Measurements from ENCODE around the gene BAZ1B. TPM values are rescaled to one million over a fixed set of nuclear protein-coding genes. Genes with fewer than 3 reads are reported as not detected.

Gene BAZ1B
- total RNA-seq, 1 donor from 2014 or later = 85.8 TPM

GRCh38 chr7:73565675-73566340 is 43.7 kb upstream of the BAZ1B start:
- Mint-ChIP-seq H3K4me3 (no peak overlapping the region), H3K9me3 (peaks cover 5% of the 10 kb centered on the region), H3K4me1 (peaks cover 5% of the 10 kb centered on the region), H3K27me3 (ENCODE audit: insufficient read depth, low read depth) (peaks cover 9% of the 10 kb centered on the region), H3K36me3 (peaks cover 1% of the 10 kb centered on the region), H3K27ac (no peak overlapping the region)
- peaks cover 8% of the 10 kb centered on the region for H3K27me3 ChIP-seq
- no peak for DNase-seq (ENCODE audit: low spot score)
- TF ChIP-seq EZH2phosphoT487 (IDR thresholded peaks at IDR 0.05) (no peak), CTCF (IDR thresholded peaks at IDR 0.05) (no peak), EZH2 (IDR thresholded peaks at IDR 0.05) (no peak)
- H3K9ac ChIP-seq = no peak overlapping the region
- H3K9me3 ChIP-seq (ENCODE audit: low read depth) = no peaks in the 10 kb centered on the region
- peaks cover 20% of the 10 kb centered on the region for H3F3A ChIP-seq (ENCODE audit: low read depth)
- H3K79me2 ChIP-seq (ENCODE audit: low read depth) = no peaks in the 10 kb centered on the region
- H4K20me1 ChIP-seq (ENCODE audit: low read depth) = peaks cover 3% of the 10 kb centered on the region
- no peak overlapping the region for H3K4me3 ChIP-seq
- H3K27ac ChIP-seq = no peak overlapping the region
- no peak overlapping the region for H3K4me2 ChIP-seq
- H3K4me1 ChIP-seq = no peaks in the 10 kb centered on the region
- no peaks in the 10 kb centered on the region for H3K36me3 ChIP-seq
- H2AFZ ChIP-seq (replicated peaks) = no peak overlapping the region

- no peaks in the 10 kb centered on the region for H3K36me3 ChIP-seq
- H3K4me3 Mint-ChIP-seq = peak overlapping the region; percentile 9
- peaks cover 23% of the 10 kb centered on the region for H3F3A ChIP-seq (ENCODE audit: low read depth)
- H3K79me2 ChIP-seq (ENCODE audit: low read depth) = peaks cover 16% of the 10 kb centered on the region
- H3K4me3 ChIP-seq = no peak overlapping the region
- peak overlapping the region; percentile 33 for H3K27ac Mint-ChIP-seq
- H3K27me3 Mint-ChIP-seq (ENCODE audit: insufficient read depth, low read depth) = peaks cover 14% of the 10 kb centered on the region
- no peaks in the 10 kb centered on the region for H3K36me3 Mint-ChIP-seq
- H3K9ac ChIP-seq = no peak overlapping the region
- H3K9me3 ChIP-seq (ENCODE audit: low read depth) = no peaks in the 10 kb centered on the region
- H3K4me1 ChIP-seq = no peaks in the 10 kb centered on the region
- H3K4me2 ChIP-seq = no peak overlapping the region
- peaks cover 5% of the 10 kb centered on the region for H3K9me3 Mint-ChIP-seq
- H3K27ac ChIP-seq = no peak overlapping the region
- no peak overlapping the region for H2AFZ ChIP-seq (replicated peaks)
- no peak for TF ChIP-seq CTCF (IDR thresholded peaks at IDR 0.05)
- no peak for TF ChIP-seq EZH2phosphoT487 (IDR thresholded peaks at IDR 0.05)
- TF ChIP-seq EZH2 (IDR thresholded peaks at IDR 0.05) = no peak
- H4K20me1 ChIP-seq (ENCODE audit: low read depth) = peaks cover 15% of the 10 kb centered on the region
- DNase-seq (ENCODE audit: low spot score) = no peak
- H3K4me1 Mint-ChIP-seq = peaks cover 25% of the 10 kb centered on the region
- peaks cover 25% of the 10 kb centered on the region for H3K27me3 ChIP-seq
Measured at GRCh38 chr7:73560109-73560835, 38.2 kb upstream of the BAZ1B start.

- H3K36me3 Mint-ChIP-seq = peaks cover 2% of the 10 kb centered on the region
- Histone ChIP-seq H3K9ac (peak within 1 kb of the TSS; percentile 87), H3K9me3 (ENCODE audit: low read depth) (no peaks in the 10 kb centered on the region), H3K79me2 (ENCODE audit: low read depth) (peaks cover 43% of the 10 kb centered on the region), H3F3A (ENCODE audit: low read depth) (peaks cover 23% of the 10 kb centered on the region), H3K36me3 (no peaks in the 10 kb centered on the region), H3K4me2 (peak within 1 kb of the TSS; percentile 89), H3K4me3 (peak within 1 kb of the TSS; percentile 87), H4K20me1 (ENCODE audit: low read depth) (peaks cover 16% of the 10 kb centered on the region), H3K27ac (peak within 1 kb of the TSS; percentile 100), H2AFZ (replicated peaks) (peak within 1 kb of the TSS; percentile 88), H3K4me1 (no peaks in the 10 kb centered on the region), H3K27me3 (peaks cover 25% of the 10 kb centered on the region)
- peaks cover 3% of the 10 kb centered on the region for H3K9me3 Mint-ChIP-seq
- peak within 1 kb of the TSS; percentile 94 for H3K4me3 Mint-ChIP-seq
- peaks cover 20% of the 10 kb centered on the region for H3K4me1 Mint-ChIP-seq
- TF ChIP-seq EZH2phosphoT487 (IDR thresholded peaks at IDR 0.05) (no peak), EZH2 (IDR thresholded peaks at IDR 0.05) (no peak), CTCF (IDR thresholded peaks at IDR 0.05) (no peak)
- H3K27ac Mint-ChIP-seq = peak within 1 kb of the TSS; percentile 96
- DNase-seq (ENCODE audit: low spot score) = peak; percentile 88
- H3K27me3 Mint-ChIP-seq (ENCODE audit: insufficient read depth, low read depth) = peaks cover 14% of the 10 kb centered on the region
Measured at GRCh38 chr7:73557397-73558257, 35.5 kb upstream of the BAZ1B start, which contains the start of gene BCL7B. Gene BCL7B, minus strand, starts transcription at chr7:73557690. Its CDS starts 112 bp downstream, at chr7:73557578.

All from neural progenitor cell (in vitro differentiated cells).